Muscle layer of colon (tissue), 2 donors: ENCODE results near the gene LIN9.

Experiments
- H3K27ac ChIP-seq: one replicate; pipeline ENCODE4 v1.7.0; 2013; ENCODE audit warnings: low read depth, mild to moderate bottlenecking, low read length, moderate library complexity
- H3K27me3 ChIP-seq, 2 donors: one replicate each; pipeline ENCODE4 v1.7.0; 2013; ENCODE audit warnings: low read length in 2 of 2, mild to moderate bottlenecking in 2 of 2; ENCODE audit not compliant: insufficient read depth in 2 of 2, control insufficient read depth in 1 of 2
- H3K36me3 ChIP-seq: one replicate; pipeline ENCODE4 v1.7.0; 2013; ENCODE audit warnings: mild to moderate bottlenecking, low read length; ENCODE audit not compliant: insufficient read depth
- H3K4me1 ChIP-seq: one replicate; pipeline ENCODE4 v1.7.0; 2013; ENCODE audit warnings: mild to moderate bottlenecking, low read length; ENCODE audit not compliant: insufficient read depth
- H3K4me3 ChIP-seq, 2 donors: one replicate each; pipeline ENCODE4 v1.7.0; 2013; ENCODE audit warnings: low read length in 2 of 2, low read depth in 1 of 2, mild to moderate bottlenecking in 1 of 2, moderate library complexity in 1 of 2
- H3K9ac ChIP-seq: one replicate; pipeline ENCODE4 v1.7.0; 2013; ENCODE audit warnings: low read length
- H3K9me3 ChIP-seq: one replicate; pipeline ENCODE4 v1.7.0; 2013; ENCODE audit warnings: mild to moderate bottlenecking, low read length
- donor health status: abdominal sarcoma.
- donor health status: Adenocarcinoma of cecum.

LIN9 gene

GRCh38 chr1:226186124-226187018 is 122.6 kb downstream of the LIN9 start, which contains the start of gene ACBD3:
Gene ACBD3 (minus strand): TSS chr1:226186741. CDS start chr1:226186675, 66 bp downstream.
- Histone ChIP-seq H3K27me3 (no peaks in the 10 kb centered on the region), H3K4me1 (peaks cover 30% of the 10 kb centered on the region), H3K9me3 (no peaks in the 10 kb centered on the region), H3K27ac (peak within 1 kb of the TSS; percentile 96), H3K4me3 (peak within 1 kb of the TSS; percentile 87 to 89), H3K36me3 (no peaks in the 10 kb centered on the region), H3K9ac (peak within 1 kb of the TSS; percentile 91)

GRCh38 chr1:226185141-226186036 is 123.6 kb downstream of the LIN9 start:
- H3K27ac ChIP-seq: peak overlapping the region; percentile 96
- H3K4me1 ChIP-seq: peaks cover 30% of the 10 kb centered on the region
- no peaks in the 10 kb centered on the region for H3K9me3 ChIP-seq
- no peaks in the 10 kb centered on the region for H3K27me3 ChIP-seq
- peak overlapping the region; percentile 91 for H3K9ac ChIP-seq
- no peaks in the 10 kb centered on the region for H3K36me3 ChIP-seq
- H3K4me3 ChIP-seq: peak overlapping the region; percentile 87 to 89

GRCh38 chr1:226181996-226182714 is 126.8 kb downstream of the LIN9 start:
- Histone ChIP-seq H3K36me3 (no peaks in the 10 kb centered on the region), H3K27ac (no peak overlapping the region), H3K4me3 (no peak overlapping the region), H3K9ac (no peak overlapping the region), H3K4me1 (peaks cover 30% of the 10 kb centered on the region), H3K9me3 (no peaks in the 10 kb centered on the region), H3K27me3 (no peaks in the 10 kb centered on the region)
